HG02938 (cell line): ENCODE results near the gene CTNND2.

ENCODE experiments used
- ATAC-seq: cut with Tn5 transposase; IDR thresholded peaks from one replicate; pipeline ENCODE4 v1.9.1; 2021; ENCODE audit warnings: mild to moderate bottlenecking, moderate library complexity; ENCODE audit not compliant: unreplicated experiment

The CTNND2 gene

DNA sequence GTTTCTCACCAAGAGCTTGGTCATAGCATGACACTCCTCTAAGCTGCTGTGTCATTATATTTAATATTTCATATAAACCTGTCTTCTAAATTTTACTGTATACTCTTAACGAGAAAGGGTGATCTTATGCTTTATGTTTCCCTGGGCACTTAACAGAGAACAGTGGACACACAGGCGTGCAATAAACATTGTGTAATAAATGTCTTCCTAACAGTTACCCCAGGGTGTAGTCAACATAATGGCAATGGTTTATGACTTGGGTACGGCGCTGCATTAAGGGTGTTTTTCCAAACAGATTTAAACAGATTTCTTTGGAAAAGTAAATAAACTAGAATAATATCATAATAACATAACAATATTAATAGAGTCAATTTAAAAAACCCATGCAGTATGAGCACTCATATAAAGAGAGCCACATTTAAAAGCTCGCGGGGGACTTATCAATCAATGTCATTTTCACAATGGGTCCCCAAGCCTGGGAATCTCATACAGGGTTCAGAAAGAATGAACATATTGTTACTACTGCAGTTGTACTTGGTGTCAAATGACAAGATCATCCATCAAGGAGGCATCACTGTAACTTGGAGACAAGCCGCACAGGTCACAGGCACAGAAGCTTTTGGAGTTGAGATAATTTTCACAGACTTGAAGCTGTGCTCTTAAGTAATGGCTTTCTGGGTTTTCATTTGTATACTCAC lies 376.4 kb downstream of the CTNND2 start:
- ATAC-seq, result no peak

DNA sequence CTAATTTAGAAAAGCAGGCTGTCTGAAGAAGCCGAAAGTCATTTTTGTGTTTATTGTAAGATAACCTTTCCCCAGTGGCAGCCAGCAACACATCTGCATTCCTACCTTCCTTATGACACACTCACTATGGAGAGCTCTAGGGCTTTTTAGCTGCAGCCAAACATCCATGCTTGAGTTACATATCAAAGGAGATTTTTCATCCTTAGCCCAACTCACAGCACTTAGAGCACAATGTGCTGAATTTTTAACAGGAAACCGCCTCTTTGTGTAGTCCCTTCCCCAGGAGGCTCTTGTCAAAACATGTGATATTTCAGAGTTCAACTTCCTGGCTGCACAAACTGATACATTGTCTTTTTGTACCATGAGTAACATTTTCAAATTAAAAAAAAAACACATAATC lies 379.2 kb downstream of the CTNND2 start:
- no peak for ATAC-seq

DNA sequence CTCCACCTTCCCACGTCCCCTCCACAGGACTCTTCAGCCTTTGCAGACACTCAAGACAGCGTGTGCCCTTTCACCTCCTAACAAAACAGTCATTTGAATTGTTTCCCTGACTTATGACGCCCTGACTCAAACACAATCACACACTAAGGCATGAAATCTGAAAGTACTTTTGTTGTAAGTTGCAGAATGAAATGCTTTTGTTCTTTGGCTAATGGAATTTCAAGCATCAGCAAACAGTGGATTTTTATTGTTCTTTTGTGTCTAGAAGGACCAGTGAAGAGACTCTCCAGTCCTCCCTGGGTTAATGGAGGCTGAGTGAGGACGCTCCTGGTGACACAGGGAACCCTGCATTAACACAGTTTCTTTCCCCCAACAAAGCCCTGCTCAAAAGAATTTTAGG lies 380.1 kb downstream of the CTNND2 start:
- ATAC-seq, result no peak

DNA sequence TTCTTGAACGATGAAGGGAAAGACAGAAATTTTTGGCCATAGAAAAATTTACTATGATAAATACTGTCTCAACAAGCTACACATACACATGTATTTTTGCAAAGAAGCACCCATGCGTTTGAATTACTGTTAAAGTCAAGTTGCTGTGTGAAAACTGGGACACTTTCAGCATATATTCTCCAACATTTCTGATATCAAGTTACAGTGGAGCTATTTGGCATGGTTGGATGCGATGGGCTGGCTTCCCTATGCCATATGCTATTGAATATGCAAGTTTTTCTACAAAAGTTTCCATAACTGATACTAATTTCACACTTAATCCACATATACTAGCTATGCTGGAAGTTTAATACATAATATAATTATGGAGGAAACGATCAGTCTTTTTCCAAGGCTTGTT lies 381.4 kb downstream of the CTNND2 start:
- no peak for ATAC-seq

DNA sequence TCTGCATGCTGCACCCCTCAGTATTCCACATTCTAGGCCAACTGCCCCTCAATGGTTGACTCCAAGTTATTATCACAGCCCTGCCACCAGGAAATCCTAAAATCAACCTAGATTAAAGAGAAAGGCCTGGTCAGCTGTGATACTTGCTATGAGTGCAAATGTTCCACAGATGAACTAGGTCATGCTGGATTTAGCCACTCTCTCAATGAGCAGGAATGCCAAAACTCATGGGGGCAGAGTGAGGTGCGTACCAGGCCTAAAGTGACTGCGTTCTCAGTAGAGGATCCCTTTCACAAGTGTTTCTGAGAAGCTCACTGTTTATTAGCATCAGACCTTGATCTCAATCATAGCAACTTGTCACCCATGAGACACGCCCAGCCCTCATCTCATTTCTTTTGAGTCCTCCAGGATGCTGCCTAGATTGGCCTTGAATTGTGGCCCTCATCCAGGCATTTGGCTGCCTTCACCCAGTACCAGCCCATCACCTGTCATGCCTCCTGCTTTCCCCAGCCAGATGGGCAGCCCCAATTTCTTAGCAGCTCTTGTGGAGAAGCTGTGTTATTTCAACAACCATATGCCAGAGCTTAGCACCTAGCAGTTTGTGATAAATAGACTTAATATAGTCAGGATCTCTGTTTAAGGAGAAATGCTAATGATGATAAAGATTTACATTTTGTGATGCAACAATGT lies 383.9 kb downstream of the CTNND2 start:
- ATAC-seq, result no peak

DNA sequence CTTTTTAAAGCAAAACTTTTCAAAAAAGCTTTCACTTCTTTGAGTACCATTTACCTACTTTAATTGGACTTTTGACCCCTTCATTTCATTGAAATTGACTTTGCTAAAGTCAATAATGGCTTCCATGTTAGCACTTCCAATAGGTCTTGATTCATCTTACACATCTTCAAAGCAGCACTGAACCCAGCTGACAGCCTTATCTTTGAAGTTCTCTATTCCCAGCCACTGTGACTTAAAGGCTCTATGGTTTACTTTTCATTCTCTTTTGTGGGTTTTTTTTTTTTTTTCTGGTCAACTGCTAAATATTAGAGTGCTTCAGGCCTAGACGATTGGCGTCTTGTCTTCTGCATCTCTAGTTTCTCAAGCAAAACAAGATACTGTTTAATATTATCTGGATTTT lies 385.0 kb downstream of the CTNND2 start:
- ATAC-seq, result no peak

DNA sequence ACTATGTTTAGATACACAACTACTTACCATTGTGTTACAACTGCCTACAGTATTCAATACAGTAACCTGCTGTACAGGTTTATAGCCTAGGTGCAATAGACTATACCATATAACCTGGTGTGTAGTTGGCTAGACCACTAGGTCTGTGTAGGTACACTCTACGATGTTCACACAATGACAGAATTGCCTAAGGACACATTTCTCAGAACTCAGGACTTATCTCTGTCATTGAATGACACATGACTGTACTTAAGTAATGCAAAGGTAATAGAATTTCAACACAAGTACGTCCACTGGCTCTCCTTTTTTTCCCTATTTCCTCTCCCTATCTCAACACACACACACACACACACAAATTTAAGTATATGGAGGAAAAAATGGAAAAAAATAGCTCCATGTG lies 385.6 kb downstream of the CTNND2 start:
- ATAC-seq, result no peak

DNA sequence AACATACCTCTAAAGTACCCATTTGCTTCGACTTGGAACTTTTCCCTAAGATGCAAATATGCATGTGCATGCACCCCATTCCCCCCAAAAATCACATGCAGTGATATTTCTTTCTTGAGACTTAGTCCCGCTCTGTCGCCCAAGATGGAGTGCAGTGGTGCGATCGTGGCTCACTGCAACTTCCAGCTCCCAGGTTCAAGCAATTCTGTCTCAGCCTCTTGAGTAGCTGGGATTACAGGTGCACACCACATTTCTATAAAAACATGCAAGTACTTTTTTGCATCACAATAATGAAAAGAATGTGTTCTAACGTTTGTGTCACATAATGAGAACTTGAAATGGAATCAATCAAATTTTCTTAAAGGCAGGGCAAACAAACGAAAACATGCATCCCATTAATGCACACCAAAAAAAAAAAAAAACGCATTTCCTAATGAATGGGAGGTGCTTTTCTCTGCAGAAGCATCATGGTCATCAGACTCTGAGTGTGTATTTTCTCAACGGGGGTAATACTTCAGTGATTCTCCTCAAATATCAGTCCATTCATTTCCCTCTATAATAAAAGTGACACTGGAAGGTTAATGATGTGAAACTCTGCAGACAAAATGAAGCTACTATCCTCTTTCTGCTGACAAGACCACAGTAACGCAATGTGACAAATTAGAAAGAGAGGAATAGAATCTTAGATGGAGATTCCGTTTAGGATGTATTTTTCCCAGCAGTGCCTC lies 389.4 kb downstream of the CTNND2 start:
- no peak for ATAC-seq

DNA sequence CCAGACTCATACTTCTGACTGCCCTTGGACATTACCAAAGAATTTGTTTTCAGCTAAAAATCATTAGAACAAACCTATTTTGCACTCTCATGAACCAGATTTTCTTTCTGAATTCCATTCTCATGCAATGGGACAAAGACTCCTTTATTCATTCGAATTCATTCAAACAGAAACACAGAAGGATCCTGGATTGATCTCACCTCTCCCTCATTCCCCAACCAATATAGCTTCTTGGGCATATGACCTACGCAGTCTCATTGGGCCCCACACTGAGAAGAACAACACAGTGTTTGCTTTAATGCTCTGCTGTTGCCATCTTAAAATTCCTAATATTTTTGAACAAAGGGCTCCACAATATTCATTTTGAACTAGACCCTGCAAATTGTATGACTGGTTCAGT lies 392.4 kb downstream of the CTNND2 start:
- no peak for ATAC-seq

DNA sequence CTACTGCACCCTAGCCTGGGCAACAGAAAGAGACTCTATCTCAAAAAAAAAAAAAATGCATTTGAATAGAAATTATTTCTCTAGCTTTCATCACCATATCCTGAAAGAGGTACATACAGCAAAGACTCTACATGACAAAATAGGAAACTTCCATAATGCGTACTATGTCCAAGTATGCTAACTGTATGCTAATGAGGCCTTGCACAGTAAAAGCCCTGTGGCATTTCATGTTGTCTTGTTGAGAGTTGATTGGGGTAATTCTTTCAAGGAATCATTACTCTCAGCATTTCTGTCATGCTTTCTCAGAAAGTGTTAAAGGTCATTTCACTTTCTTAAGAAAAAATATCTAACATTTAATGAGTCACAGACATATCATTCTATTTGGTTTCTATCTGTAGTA lies 393.4 kb downstream of the CTNND2 start:
- no peak for ATAC-seq

DNA sequence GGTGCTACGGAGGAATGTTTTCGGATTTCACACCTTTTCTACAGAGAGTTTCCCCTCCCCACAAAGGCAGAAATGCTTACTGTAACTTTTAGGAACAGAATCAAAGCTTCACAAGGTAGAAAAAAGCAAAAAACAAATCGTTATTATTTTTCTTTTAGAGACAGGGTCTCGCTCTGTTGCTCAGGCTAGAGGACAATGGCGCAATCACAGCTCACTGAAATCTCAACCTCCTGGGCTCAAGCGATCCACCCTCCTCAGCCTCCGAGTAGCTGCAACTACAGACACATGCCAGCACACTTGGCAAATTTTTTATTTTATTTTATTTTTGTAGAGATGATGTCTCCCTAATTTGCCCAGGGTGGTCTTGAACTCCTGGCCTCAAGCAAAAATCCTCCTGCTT lies 394.5 kb downstream of the CTNND2 start:
- no peak for ATAC-seq

DNA sequence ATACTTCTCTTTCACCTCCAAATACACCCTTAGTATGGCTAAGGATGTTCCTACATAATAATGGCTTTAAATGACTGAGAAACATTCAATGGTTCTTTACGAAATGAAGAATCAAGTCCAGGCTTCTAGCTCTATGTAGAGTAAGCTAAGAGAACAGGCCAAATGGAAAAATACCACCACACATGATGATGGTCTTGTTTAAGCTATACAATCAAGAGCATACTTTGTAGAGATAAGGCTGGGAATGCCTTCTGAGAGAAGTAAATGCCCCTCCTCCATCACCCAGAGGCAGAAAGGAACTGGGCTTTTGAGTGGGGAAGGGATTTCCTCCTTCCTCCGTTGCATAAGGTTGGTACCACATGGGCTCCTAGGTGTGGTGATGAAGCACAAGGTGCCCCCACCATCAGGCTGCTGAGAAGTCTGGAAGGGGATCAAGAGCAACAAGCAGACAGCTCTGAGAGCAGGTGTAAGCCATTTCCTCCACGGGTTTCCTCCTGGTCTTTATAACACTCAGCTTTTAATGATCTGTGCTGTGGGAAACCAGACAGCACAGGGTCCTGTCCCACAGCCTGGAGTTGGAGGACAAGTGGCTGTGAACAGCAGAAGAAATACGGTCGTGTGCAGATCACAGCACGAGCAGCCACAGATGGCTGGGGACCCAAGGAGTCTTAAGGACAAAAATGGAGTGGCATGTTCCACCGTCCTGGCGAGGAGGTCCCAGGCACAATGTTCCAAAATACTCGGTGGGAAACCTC lies 396.9 kb downstream of the CTNND2 start:
- no peak for ATAC-seq

DNA sequence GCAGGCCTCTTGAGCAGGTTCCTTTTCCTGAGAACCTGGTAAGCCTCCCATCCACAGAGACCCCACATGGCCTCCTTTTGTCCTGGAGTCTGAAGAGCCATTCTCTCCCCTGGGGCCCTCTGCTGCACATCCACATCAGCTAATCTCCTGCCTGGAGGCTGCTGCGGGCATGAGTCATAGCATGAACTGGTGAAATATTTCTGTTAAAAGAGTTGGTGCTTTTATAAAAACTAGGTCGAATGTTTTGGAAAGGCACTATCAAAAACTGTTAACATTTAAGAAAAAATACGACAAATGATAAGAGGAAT lies 399.4 kb downstream of the CTNND2 start:
- no peak for ATAC-seq

DNA sequence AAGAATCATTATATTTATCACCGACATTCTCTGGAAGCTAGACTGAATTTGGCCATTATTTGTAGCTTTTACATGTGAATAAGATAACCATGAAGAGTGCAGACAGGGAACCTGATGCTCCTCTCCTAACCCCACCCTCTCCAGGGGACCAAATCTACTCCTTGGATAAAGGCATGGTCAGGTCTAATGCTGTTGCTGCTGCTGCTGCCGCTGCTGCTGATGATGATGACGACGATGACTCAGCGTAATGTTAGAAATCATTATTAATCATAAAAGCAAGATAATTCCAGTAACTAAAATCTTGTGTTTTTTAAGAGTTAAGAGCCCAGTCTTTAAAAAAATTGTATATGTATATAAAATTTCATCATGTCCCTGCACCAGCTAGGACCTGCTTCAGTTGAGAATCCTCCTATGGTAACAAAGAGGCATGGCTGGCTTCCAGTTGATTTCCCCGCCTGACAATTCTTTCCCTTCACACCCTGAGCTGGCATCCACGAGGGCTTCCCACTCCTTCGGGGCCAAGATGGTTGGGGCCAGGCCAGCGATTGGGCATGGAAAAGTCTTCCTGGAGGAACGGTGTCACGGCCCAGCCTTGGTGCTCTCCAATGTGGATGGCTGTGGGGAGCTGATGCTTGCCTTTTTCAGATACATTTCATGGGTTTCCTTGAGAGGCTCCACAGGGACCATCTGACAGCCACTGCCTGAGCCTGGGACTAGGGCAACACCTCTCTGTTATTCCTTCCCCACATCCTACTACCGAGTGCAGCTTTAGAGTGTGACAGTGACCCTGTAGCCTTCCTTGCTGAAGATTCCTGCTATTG lies 400.0 kb downstream of the CTNND2 start:
- ATAC-seq, result no peak

DNA sequence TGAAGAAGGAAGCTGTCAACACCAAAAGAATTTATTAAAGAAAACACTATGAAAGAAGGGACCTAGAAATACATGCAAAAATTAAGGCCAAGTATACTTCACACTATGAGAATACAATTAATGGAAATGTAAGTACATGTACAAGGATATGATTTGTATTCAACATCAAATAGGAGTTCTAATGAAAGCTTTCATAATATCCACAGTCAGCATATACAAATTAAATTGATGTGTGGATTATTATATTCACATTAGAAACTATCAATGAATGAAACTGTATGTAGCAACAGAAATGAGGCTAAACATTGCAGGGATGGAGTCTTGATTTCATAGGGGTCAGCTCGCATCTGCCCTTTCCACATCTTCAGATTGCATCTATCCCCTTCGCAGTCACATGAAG lies 401.5 kb downstream of the CTNND2 start:
- ATAC-seq, result no peak

DNA sequence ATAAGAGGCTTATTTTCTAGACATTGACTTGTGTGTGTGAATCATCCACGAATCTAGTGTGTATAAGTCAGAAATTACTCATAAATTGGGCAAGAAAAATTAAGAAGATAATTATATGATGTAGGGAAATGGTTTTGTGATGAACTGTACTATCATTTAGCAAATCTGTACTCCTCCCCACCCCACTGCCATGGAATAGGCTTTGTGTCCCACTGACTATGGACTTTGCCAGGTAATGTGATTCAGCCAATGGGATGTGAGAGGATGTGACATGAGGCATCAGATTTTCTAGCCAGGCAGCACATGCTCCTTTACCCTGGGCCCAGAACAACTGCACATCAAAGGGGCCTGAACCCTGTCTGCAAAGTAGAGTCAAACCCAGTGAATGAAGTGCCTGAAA lies 406.6 kb downstream of the CTNND2 start:
- ATAC-seq, result no peak

DNA sequence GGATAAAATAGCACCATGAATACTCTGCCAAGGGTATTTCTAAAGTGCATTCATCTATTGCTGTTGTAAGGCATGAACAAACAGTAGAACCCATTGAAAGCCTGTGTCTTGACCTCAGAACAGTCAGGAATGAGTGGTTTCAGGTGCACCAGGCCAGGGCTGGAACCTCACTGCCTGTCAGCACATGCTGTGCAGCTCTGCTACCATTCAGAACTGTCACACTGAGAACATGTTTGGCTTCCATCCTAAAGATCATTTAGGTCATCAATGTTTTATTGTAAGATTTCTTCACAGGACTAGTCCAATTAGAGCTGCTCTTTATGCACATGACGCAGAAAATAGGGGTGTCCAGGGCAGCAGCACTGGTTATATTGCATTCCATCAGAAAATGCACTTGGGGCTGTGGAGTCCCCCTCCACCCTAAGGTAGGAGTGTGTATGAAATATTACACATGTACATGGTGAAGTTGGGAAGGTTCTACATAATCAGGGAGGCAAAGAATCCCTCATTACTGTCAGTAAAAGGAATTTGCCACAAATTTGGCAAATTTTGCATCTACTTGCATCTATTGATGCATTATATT lies 408.0 kb downstream of the CTNND2 start:
- no peak for ATAC-seq

DNA sequence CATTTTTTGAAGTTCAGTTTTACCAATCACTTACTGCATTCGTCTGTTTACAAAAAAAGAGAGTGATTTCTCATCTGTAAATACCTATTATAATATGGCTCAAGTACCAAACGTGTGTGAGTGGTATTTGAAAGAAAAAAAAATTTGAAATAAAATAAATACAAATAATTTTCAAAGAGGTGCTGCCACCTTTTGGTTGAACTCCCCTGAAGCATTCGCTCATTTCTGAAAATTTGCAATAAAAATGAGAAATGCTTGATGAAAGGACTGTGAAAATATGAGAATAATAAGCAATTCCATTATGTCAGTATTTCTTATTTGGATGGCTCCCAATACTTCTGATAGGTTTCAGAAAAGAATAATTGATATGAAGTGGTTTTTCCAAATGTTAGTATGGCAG lies 409.9 kb downstream of the CTNND2 start:
- ATAC-seq, result no peak

DNA sequence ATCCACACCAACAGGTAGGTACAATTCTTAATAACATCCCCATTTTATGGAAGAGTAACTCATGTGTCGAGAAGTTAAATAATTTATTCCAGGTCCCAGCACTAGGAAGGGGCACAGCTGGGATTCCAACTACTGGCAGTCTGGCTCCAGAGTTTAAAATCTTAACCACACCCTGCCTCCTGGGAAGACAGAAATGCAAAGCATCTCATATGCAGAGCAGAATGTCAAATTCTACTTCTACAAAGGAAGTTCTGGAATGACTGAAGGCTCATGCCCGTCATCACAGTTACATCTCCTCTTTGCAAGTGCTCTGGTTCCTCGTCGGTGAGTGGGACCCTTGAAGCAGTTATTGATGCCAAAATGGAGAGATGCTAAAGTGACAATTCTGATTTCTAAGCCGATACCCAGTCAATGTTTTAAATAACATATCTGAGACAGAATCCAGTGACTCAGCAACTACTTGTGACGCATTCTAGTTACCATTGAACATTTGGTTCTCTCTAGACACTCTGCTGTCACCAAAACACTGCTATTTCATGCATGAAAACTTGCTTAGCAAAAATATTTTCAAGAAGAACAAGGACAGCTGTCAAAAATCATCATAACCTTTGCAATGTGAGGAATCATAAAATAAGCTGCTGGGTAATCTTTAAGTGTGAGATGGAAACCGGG lies 412.7 kb downstream of the CTNND2 start:
- no peak for ATAC-seq

DNA sequence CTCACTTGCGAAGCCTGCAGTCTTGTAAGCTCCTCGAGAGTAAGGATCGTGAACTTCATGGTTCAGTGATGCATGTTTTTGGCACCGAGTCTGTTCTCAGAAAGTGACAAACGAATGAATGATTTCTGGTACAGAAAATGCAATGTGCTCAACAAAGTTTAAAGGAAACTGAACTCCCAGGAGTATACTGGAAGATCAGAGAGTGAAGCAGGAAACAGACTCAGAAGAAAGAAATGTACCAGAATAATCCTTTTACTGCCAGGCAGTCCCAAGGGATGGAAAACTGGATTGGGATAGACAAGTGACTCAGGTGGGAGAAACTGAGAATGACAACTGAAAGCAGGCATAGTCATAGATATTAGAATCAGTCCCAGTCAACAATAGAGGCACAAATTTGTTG lies 420.6 kb downstream of the CTNND2 start:
- no peak for ATAC-seq
